ENCODE data around the gene TMC3.

DNA sequence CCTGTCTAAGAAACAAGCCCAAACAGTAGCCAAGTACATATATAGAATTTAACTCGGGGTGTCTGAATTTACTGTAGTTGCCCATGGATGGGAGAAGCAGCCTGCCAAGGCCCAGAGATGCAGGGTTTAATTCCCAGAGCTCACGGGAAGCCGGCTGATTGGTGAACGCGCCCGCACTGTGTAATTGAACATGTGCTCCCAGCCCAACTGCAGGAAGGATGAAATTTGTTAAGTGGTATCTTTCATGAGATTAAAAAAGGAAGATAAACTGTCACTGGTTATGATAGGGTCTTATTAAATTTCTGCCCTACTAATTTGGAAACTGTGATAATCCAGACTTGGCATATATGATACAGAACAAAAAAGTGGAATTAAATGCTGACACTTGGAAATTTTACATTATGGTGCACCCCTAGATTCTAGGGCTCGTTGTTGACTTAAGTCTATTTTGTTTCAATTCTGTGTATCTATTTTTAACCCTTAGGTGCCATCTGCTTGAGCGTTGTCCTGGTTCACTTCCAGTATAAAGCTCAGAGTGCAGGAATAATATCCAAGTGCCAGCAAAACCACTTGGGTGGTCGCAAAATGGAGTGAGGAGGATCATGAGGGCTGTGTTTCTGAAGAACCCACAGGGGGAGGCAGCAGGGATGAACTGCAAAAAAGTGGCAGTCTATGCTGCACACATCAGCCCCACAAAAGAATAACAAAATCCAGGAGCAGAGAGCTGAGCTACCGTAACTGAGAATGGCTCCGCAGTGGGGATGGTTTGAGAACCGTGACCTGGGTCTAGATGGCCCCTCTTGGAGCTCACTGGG, 13.8 kb upstream of the TMC3 start:
- TF ChIP-seq, protein P1, sequence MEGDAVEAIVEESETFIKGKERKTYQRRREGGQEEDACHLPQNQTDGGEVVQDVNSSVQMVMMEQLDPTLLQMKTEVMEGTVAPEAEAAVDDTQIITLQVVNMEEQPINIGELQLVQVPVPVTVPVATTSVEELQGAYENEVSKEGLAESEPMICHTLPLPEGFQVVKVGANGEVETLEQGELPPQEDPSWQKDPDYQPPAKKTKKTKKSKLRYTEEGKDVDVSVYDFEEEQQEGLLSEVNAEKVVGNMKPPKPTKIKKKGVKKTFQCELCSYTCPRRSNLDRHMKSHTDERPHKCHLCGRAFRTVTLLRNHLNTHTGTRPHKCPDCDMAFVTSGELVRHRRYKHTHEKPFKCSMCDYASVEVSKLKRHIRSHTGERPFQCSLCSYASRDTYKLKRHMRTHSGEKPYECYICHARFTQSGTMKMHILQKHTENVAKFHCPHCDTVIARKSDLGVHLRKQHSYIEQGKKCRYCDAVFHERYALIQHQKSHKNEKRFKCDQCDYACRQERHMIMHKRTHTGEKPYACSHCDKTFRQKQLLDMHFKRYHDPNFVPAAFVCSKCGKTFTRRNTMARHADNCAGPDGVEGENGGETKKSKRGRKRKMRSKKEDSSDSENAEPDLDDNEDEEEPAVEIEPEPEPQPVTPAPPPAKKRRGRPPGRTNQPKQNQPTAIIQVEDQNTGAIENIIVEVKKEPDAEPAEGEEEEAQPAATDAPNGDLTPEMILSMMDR (IDR thresholded peaks at IDR 0.05; ENCODE audit: low read length): no peak
- no peak for TF ChIP-seq EZH2 (IDR thresholded peaks at IDR 0.05; ENCODE audit: borderline replicate concordance, low read length)
